ENCODE results near the gene CLIP1. TPM values are rescaled to one million over a fixed set of nuclear protein-coding genes. Genes with fewer than 3 reads are reported as not detected.
A peak's percentile ranks its signal among the peaks of the same experiment; 100 is the strongest.
"Not testable (repeated sequence)": the region's sequence is repeated elsewhere in the genome, so short reads cannot be mapped to it uniquely, and the experiment has no call there.

Gene CLIP1
- total RNA-seq, 1 donor = 103 TPM

DNA sequence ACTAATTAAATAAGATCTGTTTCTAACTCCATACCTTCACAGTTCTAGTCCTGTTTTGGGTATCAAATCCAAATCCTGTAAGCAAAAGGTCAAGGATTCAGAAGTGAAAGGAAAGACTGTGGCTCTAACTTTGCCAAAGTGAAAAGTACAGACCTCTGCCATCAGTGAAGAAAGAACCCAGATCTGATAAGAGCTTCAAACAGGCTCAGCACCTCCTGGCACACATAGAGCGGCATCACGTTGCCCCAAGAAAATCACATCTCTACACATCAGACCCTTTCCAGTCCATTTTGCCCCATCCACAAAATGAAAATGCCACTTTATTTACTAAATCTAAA is 23.2 kb downstream of the CLIP1 start:
- peaks cover 3% of the 10 kb centered on the region for H3K36me3 ChIP-seq (ENCODE audit: insufficient read depth, low read length)
- H3K9me3 ChIP-seq (ENCODE audit: low read depth, low read length) = no peaks in the 10 kb centered on the region
- H3K27ac ChIP-seq (ENCODE audit: low read depth, low read length) = peak overlapping the region; percentile 99
- peak; percentile 37 for DNase-seq (ENCODE audit: insufficient read length, low spot score, missing footprints)
- peaks cover 27% of the 10 kb centered on the region for H3K4me1 ChIP-seq (ENCODE audit: insufficient read depth, low read length)
- H2AFZ ChIP-seq (ENCODE audit: low read length) = peak overlapping the region; percentile 3
- H3K27me3 ChIP-seq (ENCODE audit: insufficient read depth, low read length) = no peaks in the 10 kb centered on the region
- TF ChIP-seq, protein P1, sequence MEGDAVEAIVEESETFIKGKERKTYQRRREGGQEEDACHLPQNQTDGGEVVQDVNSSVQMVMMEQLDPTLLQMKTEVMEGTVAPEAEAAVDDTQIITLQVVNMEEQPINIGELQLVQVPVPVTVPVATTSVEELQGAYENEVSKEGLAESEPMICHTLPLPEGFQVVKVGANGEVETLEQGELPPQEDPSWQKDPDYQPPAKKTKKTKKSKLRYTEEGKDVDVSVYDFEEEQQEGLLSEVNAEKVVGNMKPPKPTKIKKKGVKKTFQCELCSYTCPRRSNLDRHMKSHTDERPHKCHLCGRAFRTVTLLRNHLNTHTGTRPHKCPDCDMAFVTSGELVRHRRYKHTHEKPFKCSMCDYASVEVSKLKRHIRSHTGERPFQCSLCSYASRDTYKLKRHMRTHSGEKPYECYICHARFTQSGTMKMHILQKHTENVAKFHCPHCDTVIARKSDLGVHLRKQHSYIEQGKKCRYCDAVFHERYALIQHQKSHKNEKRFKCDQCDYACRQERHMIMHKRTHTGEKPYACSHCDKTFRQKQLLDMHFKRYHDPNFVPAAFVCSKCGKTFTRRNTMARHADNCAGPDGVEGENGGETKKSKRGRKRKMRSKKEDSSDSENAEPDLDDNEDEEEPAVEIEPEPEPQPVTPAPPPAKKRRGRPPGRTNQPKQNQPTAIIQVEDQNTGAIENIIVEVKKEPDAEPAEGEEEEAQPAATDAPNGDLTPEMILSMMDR (IDR thresholded peaks at IDR 0.05; ENCODE audit: extremely low read depth, low read depth, low read length) = no peak
- peaks cover 3% of the 10 kb centered on the region for H4K20me1 ChIP-seq (ENCODE audit: insufficient read depth, low read length)
- H3K4me2 ChIP-seq (ENCODE audit: insufficient read depth, low read length) = peak overlapping the region; percentile 77
- H3K79me2 ChIP-seq (ENCODE audit: insufficient read depth, low read length) = peaks cover 80% of the 10 kb centered on the region
- no peak overlapping the region for H3K4me3 ChIP-seq (ENCODE audit: insufficient read depth, low read length)

DNA sequence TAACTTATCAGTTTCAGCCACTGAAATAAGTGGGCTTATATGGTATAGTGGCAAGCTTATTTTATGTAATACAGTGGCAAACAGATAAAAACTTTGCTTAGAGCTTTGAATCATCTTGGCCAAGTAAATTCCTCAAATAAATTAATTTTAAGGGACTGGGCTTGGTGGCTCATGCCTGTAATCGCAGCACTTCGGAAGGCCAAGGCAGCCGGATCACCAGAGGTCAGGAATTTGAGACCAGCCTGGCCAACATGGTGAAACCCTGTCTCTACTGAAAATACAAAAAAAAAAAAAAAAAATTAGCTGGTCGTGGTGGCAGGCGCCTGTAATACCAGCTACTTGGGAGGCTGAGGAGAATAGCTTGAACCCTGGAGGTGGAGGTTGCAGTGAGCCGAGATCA is 24.5 kb downstream of the CLIP1 start:
- peaks cover 27% of the 10 kb centered on the region for H3K4me1 ChIP-seq (ENCODE audit: insufficient read depth, low read length)
- H3K4me3 ChIP-seq (ENCODE audit: insufficient read depth, low read length); H3K27me3 ChIP-seq (ENCODE audit: insufficient read depth, low read length): not testable (repeated sequence)

DNA sequence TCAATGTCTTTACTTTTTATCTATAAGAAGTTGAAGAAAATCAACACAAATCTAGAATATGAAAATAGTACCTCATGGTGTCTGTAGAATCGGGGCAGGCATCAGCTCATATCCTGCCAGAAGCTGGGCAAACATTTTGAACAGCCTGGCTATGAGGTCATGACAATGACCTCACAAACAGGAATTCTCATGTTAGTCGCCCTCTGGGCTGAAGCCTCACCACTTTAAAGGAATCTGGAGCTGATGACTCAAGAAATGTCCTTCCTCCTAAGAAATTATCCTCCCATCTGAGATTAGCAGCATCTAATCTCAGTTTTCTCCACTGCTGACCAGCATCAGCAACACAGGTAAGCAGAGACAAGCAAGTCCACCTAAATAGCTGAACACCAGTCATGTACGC is 27.1 kb downstream of the CLIP1 start:
- Histone ChIP-seq H3K4me2 (ENCODE audit: insufficient read depth, low read length) (no peak overlapping the region), H3K4me3 (ENCODE audit: insufficient read depth, low read length) (no peak overlapping the region), H2AFZ (ENCODE audit: low read length) (no peak overlapping the region), H3K27ac (ENCODE audit: low read depth, low read length) (peak overlapping the region; percentile 65), H4K20me1 (ENCODE audit: insufficient read depth, low read length) (peaks cover 10% of the 10 kb centered on the region), H3K4me1 (ENCODE audit: insufficient read depth, low read length) (peaks cover 18% of the 10 kb centered on the region), H3K27me3 (ENCODE audit: insufficient read depth, low read length) (no peaks in the 10 kb centered on the region), H3K36me3 (ENCODE audit: insufficient read depth, low read length) (no peaks in the 10 kb centered on the region), H3K9me3 (ENCODE audit: low read depth, low read length) (no peaks in the 10 kb centered on the region), H3K79me2 (ENCODE audit: insufficient read depth, low read length) (peaks cover 85% of the 10 kb centered on the region)
- peak; percentile 87 for DNase-seq (ENCODE audit: insufficient read length, low spot score, missing footprints)
- TF ChIP-seq, protein P1 (IDR thresholded peaks at IDR 0.05; ENCODE audit: extremely low read depth, low read depth, low read length) = no peak

More for the DNA sequence above, 24.5 kb downstream of the CLIP1 start:
- DNase-seq (ENCODE audit: insufficient read length, low spot score, missing footprints); H4K20me1 ChIP-seq (ENCODE audit: insufficient read depth, low read length); H3K27ac ChIP-seq (ENCODE audit: low read depth, low read length); H3K9me3 ChIP-seq (ENCODE audit: low read depth, low read length); H2AFZ ChIP-seq (ENCODE audit: low read length); H3K36me3 ChIP-seq (ENCODE audit: insufficient read depth, low read length); H3K4me2 ChIP-seq (ENCODE audit: insufficient read depth, low read length): not testable (repeated sequence)
- peaks cover 79% of the 10 kb centered on the region for H3K79me2 ChIP-seq (ENCODE audit: insufficient read depth, low read length)

DNA sequence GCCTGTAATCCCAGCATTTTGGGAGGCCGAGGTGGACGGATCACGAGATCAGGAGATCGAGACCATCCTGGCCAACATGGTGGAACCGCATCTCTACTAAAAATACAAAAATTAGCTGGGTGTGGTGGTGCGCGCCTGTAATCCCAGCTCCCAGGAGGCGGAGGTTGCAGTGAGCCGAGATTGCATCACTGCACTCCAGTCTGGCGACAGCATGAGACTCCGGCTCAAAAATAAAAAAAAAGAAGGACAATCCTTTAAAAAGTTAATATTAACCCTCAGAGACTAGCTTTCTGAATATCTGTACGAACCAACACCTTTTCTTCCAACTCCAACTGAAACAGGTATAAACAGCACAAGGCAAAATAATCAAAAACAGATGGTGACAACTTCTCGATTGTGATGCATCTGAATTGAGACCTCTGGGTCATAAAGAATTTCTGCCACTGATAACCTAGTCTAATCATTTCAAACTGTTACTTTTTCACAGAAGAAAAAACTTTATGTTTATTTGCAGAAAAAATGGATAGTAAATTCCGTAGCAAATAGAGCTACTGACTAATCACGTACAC is 27.8 kb downstream of the CLIP1 start:
- Histone ChIP-seq H3K4me1 (ENCODE audit: insufficient read depth, low read length) (peaks cover 12% of the 10 kb centered on the region), H3K4me2 (ENCODE audit: insufficient read depth, low read length) (no peak overlapping the region)
- TF ChIP-seq, protein P1 (IDR thresholded peaks at IDR 0.05; ENCODE audit: extremely low read depth, low read depth, low read length) = no peak

More for the DNA sequence above, 27.8 kb downstream of the CLIP1 start:
- Histone ChIP-seq H3K9me3 (ENCODE audit: low read depth, low read length) (no peaks in the 10 kb centered on the region), H3K36me3 (ENCODE audit: insufficient read depth, low read length) (no peaks in the 10 kb centered on the region), H4K20me1 (ENCODE audit: insufficient read depth, low read length) (peaks cover 10% of the 10 kb centered on the region), H3K27me3 (ENCODE audit: insufficient read depth, low read length) (no peaks in the 10 kb centered on the region), H2AFZ (ENCODE audit: low read length) (no peak overlapping the region), H3K79me2 (ENCODE audit: insufficient read depth, low read length) (peaks cover 88% of the 10 kb centered on the region), H3K4me3 (ENCODE audit: insufficient read depth, low read length) (no peak overlapping the region), H3K27ac (ENCODE audit: low read depth, low read length) (peak overlapping the region; percentile 65)
- no peak for DNase-seq (ENCODE audit: insufficient read length, low spot score, missing footprints)

Measured in osteoblast (primary cell).